ENCODE measurements around the gene ARID1B. TPM values are rescaled to one million over a fixed set of nuclear protein-coding genes. Genes with fewer than 3 reads are reported as not detected.
"Not testable (repeated sequence)": the region's sequence is repeated elsewhere in the genome, so short reads cannot be mapped to it uniquely, and the experiment has no call there.

Gene ARID1B
- polyA plus RNA-seq, 10 donors = 53.5 to 73.2 (median 62.9) TPM

- DNase-seq = no peak
Observed at GRCh38 chr6:157019115-157019641, 242.0 kb downstream of the ARID1B start.

GRCh38 chr6:157019733-157020132 is 242.6 kb downstream of the ARID1B start:
- peak in 1 of 3 donors; percentile 51 for DNase-seq

- peak in 2 of 3 donors; percentile 20 to 46 for DNase-seq
Observed at GRCh38 chr6:157020398-157020797, 243.2 kb downstream of the ARID1B start.

GRCh38 chr6:157020881-157021343 is 243.7 kb downstream of the ARID1B start:
- peak in 2 of 3 donors; percentile 63 to 77 for DNase-seq

- DNase-seq = peak; percentile 92 to 98 (median 94)
Observed at GRCh38 chr6:157021344-157021992, 244.3 kb downstream of the ARID1B start.

GRCh38 chr6:157021993-157022740 is 245.0 kb downstream of the ARID1B start:
- DNase-seq = peak; percentile 86 to 94 (median 88)

GRCh38 chr6:157023958-157024357 is 246.8 kb downstream of the ARID1B start:
- DNase-seq = peak in 1 of 3 donors; percentile 23

GRCh38 chr6:157024745-157025144 is 247.6 kb downstream of the ARID1B start:
- no peak for DNase-seq

- DNase-seq = no peak
Observed at GRCh38 chr6:157025437-157025836, 248.3 kb downstream of the ARID1B start.

- no peak for DNase-seq
Observed at GRCh38 chr6:157029980-157030690, 253.0 kb downstream of the ARID1B start.

- DNase-seq = no peak
Observed at GRCh38 chr6:157030755-157031154, 253.6 kb downstream of the ARID1B start.

- DNase-seq = peak in 1 of 3 donors; percentile 15
Observed at GRCh38 chr6:157032923-157033322, 255.7 kb downstream of the ARID1B start.

GRCh38 chr6:157033428-157034140 is 256.4 kb downstream of the ARID1B start:
- DNase-seq = peak in 1 of 3 donors; percentile 79

- peak in 1 of 3 donors; percentile 63 for DNase-seq
Observed at GRCh38 chr6:157034436-157035230, 257.5 kb downstream of the ARID1B start.

- no peak for DNase-seq
Observed at GRCh38 chr6:157035546-157035945, 258.4 kb downstream of the ARID1B start.

GRCh38 chr6:157036245-157036711 is 259.1 kb downstream of the ARID1B start:
- peak in 1 of 3 donors; percentile 49 for DNase-seq

GRCh38 chr6:157037165-157037564 is 260.0 kb downstream of the ARID1B start:
- DNase-seq = no peak

GRCh38 chr6:157038610-157039009 is 261.4 kb downstream of the ARID1B start:
- no peak for DNase-seq

GRCh38 chr6:157039639-157040038 is 262.5 kb downstream of the ARID1B start:
- not testable (repeated sequence) for DNase-seq

GRCh38 chr6:157040191-157040590 is 263.0 kb downstream of the ARID1B start:
- DNase-seq = no peak

Measured in muscle of back (tissue), 11 donors.